Measurements from ENCODE around the gene SPTBN1. TPM values are rescaled to one million over a fixed set of nuclear protein-coding genes. Genes with fewer than 3 reads are reported as not detected.
A peak's percentile ranks its signal among the peaks of the same experiment; 100 is the strongest.

Gene SPTBN1
- total and polyA plus RNA-seq, 2 experiments from 2014 or later, result 125 to 435 TPM

- Histone ChIP-seq H3K27me3 (no peaks in the 10 kb centered on the region), H3K36me3 (peaks cover 73% of the 10 kb centered on the region), H3K27ac (peak overlapping the region; percentile 21), H3K4me3 (no peak overlapping the region), H3K4me1 (ENCODE audit: low read depth) (peaks cover 3% of the 10 kb centered on the region), H3K9me3 (ENCODE audit: low read depth) (no peaks in the 10 kb centered on the region)
- TF ChIP-seq, protein P1, sequence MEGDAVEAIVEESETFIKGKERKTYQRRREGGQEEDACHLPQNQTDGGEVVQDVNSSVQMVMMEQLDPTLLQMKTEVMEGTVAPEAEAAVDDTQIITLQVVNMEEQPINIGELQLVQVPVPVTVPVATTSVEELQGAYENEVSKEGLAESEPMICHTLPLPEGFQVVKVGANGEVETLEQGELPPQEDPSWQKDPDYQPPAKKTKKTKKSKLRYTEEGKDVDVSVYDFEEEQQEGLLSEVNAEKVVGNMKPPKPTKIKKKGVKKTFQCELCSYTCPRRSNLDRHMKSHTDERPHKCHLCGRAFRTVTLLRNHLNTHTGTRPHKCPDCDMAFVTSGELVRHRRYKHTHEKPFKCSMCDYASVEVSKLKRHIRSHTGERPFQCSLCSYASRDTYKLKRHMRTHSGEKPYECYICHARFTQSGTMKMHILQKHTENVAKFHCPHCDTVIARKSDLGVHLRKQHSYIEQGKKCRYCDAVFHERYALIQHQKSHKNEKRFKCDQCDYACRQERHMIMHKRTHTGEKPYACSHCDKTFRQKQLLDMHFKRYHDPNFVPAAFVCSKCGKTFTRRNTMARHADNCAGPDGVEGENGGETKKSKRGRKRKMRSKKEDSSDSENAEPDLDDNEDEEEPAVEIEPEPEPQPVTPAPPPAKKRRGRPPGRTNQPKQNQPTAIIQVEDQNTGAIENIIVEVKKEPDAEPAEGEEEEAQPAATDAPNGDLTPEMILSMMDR (IDR thresholded peaks at IDR 0.05; ENCODE audit: low read depth, low read length), result no peak
- DNase-seq (ENCODE audit: low read depth in 1 of 2, low spot score in 1 of 2), result peak in 1 of 2 donors; percentile 82
Observed at GRCh38 chr2:54634564-54635511, 178.7 kb downstream of the SPTBN1 start.

GRCh38 chr2:54635554-54636152, 179.5 kb downstream of the SPTBN1 start:
- H3K36me3 ChIP-seq, result peaks cover 72% of the 10 kb centered on the region
- peak in 1 of 2 donors; percentile 51 for DNase-seq (ENCODE audit: low read depth in 1 of 2, low spot score in 1 of 2)
- no peaks in the 10 kb centered on the region for H3K27me3 ChIP-seq
- no peaks in the 10 kb centered on the region for H3K9me3 ChIP-seq (ENCODE audit: low read depth)
- H3K4me3 ChIP-seq, result no peak overlapping the region
- peaks cover 3% of the 10 kb centered on the region for H3K4me1 ChIP-seq (ENCODE audit: low read depth)
- H3K27ac ChIP-seq, result no peak overlapping the region
- TF ChIP-seq, protein P1 (IDR thresholded peaks at IDR 0.05; ENCODE audit: low read depth, low read length), result no peak

DNA sequence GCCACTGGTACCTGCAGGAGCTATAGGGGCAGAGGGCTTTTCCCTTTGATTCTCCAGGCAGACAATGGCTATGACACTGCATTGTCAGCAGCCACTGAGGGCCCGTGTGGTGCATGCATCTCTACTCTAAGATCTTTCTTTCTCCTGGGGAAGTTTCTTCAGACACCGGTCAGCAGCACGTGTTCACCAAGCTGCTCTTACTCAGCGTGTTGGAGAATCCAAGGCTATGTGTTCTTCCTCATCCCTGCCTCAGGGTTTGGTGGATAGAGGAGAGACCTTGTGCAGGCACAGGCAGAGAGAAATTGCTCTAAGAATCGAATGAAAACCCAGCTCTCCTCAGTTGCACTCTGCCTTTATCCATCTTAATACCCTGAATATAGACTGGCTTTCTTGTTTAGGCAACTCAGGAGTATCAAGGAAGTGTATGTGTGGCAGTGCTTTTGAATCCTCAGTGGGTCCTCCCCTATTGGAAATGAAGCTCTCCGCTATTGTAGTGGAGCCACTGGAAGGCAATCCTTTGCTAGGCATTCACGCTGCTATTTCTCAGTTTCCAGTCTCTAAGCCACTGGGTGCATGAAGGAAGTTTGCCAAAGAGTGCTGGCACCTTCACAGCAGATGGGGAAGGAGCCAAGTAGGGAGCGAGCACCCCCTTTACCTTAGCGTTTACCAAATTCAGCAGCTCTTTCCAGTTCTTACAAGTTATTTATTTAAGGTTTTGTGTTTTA, 180.4 kb downstream of the SPTBN1 start:
- Histone ChIP-seq H3K4me3 (no peak overlapping the region), H3K36me3 (peaks cover 70% of the 10 kb centered on the region), H3K4me1 (ENCODE audit: low read depth) (peaks cover 3% of the 10 kb centered on the region), H3K9me3 (ENCODE audit: low read depth) (no peaks in the 10 kb centered on the region), H3K27me3 (no peaks in the 10 kb centered on the region), H3K27ac (peak overlapping the region; percentile 11)
- DNase-seq (ENCODE audit: low read depth in 1 of 2, low spot score in 1 of 2), result peak in 1 of 2 donors; percentile 26
- TF ChIP-seq, protein P1 (IDR thresholded peaks at IDR 0.05; ENCODE audit: low read depth, low read length), result no peak

GRCh38 chr2:54638103-54638502, 182.0 kb downstream of the SPTBN1 start:
- TF ChIP-seq, protein P1 (IDR thresholded peaks at IDR 0.05; ENCODE audit: low read depth, low read length), result no peak
- no peaks in the 10 kb centered on the region for H3K27me3 ChIP-seq
- H3K4me3 ChIP-seq, result no peak overlapping the region
- H3K9me3 ChIP-seq (ENCODE audit: low read depth), result no peaks in the 10 kb centered on the region
- H3K36me3 ChIP-seq, result peaks cover 65% of the 10 kb centered on the region
- H3K4me1 ChIP-seq (ENCODE audit: low read depth), result peaks cover 3% of the 10 kb centered on the region
- peak overlapping the region; percentile 18 for H3K27ac ChIP-seq
- DNase-seq (ENCODE audit: low read depth in 1 of 2, low spot score in 1 of 2), result no peak

DNA sequence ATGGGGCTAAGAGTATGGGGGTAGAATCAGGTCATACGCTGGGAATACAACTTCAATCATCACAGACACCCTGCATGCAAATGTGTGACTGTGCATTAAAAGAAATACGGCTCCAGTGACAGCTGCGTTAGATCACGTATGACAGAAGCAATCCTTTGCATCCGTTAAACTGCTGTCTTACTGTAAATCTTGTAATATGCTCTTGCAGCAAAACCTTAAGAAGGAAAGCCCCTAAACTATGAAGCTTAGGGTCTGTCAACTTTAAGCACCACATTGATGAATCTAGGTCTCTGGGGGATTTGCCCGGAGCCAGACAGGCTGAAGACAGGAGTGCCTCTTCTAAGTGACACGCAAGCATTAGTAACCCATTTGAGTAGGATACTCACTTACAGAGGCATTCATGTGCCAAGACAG, 182.7 kb downstream of the SPTBN1 start:
- peaks cover 3% of the 10 kb centered on the region for H3K4me1 ChIP-seq (ENCODE audit: low read depth)
- no peaks in the 10 kb centered on the region for H3K9me3 ChIP-seq (ENCODE audit: low read depth)
- H3K4me3 ChIP-seq, result no peak overlapping the region
- peak overlapping the region; percentile 22 for H3K27ac ChIP-seq
- peak in 1 of 2 donors; percentile 60 for DNase-seq (ENCODE audit: low read depth in 1 of 2, low spot score in 1 of 2)
- no peaks in the 10 kb centered on the region for H3K27me3 ChIP-seq
- H3K36me3 ChIP-seq, result peaks cover 66% of the 10 kb centered on the region
- TF ChIP-seq, protein P1 (IDR thresholded peaks at IDR 0.05; ENCODE audit: low read depth, low read length), result no peak
